GM20000 (cell line): ENCODE data around the gene ADK.

Source experiments
- DNase-seq: peaks from one replicate; pipeline ENCODE4 v3.0.0; 2012; ENCODE audit warnings: low spot score
- CTCF ChIP-seq: IDR thresholded peaks from 2 replicates; pipeline ENCODE4 v1.5.1; 2012; ENCODE audit warnings: mild to moderate bottlenecking, control low read depth; ENCODE audit errors: extremely low read depth, missing control alignments

The ADK gene

GRCh38 chr10:74175510-74176379, 24.7 kb downstream of the ADK start:
- no peak for TF ChIP-seq CTCF

GRCh38 chr10:74176380-74177139, 25.5 kb downstream of the ADK start:
- TF ChIP-seq CTCF = no peak
- DNase-seq = peak; percentile 84

More at GRCh38 chr10:74175510-74176379, 24.7 kb downstream of the ADK start:
- no peak for DNase-seq

- DNase-seq = peak; percentile 48
- TF ChIP-seq CTCF = no peak
Observed at GRCh38 chr10:74177140-74177677, 26.2 kb downstream of the ADK start.

GRCh38 chr10:74178042-74178791, 27.2 kb downstream of the ADK start:
- DNase-seq = no peak
- TF ChIP-seq CTCF = no peak

GRCh38 chr10:74179111-74179710, 28.2 kb downstream of the ADK start:
- no peak for TF ChIP-seq CTCF

GRCh38 chr10:74186678-74187077, 35.7 kb downstream of the ADK start:
- DNase-seq = no peak
- TF ChIP-seq CTCF = no peak

More at GRCh38 chr10:74179111-74179710, 28.2 kb downstream of the ADK start:
- DNase-seq = no peak
